ENCODE data around the gene NOL6. TPM values are rescaled to one million over a fixed set of nuclear protein-coding genes. Genes with fewer than 3 reads are reported as not detected.

Gene NOL6
- total and polyA plus RNA-seq, 8 donors: 10.9 to 28.2 (median 18.9) TPM

DNA sequence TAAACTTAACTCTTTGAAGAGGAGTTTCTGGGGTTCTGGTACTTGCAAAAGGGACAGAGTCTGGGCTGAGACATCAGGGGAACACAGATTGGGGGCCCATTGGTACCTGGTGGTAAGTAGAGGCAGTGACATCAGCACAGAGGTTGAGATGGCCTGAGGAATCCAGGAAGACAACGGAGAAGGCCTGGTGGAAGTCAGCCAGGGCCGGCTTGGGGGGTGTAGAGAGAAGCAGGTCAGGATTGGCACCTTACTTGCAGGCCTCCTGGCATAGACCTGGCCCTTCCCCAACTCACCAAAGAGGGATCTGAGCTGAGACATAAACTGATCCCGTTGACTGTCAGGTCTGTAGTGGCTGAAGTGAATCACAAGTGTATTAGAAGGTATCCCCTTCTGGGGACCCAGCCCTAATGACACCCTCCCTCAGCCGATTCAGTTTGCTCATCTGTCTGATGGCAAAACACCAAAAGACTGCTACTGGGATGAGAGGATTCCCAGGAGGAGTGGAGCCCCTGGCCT, 5.5 kb downstream of the NOL6 start:
- peaks cover 13 to 61% (median 35%) of the 10 kb centered on the region in 3 donors for H3K36me3 ChIP-seq
- ATAC-seq (no peak), DNase-seq (peak in 1 of 6 donors; percentile 30), FAIRE-seq (no peak)
- no peaks in the 10 kb centered on the region for H3K9me3 ChIP-seq
- H3K27ac ChIP-seq: no peak overlapping the region
- intact Hi-C loops (cut with DNase I): loop anchor here in 2 of 3 donors (10.0 kb wide), 3 partner anchors 63 to 163 kb away; partner anchors contain the start of gene AQP7 (in 1 of the 2)
- no peak overlapping the region for H3K4me3 ChIP-seq
- peaks cover 10 to 14% (median 11%) of the 10 kb centered on the region in 3 donors for H3K4me1 ChIP-seq
- H3K27me3 ChIP-seq: no peaks in the 10 kb centered on the region
- TF ChIP-seq, protein P1, sequence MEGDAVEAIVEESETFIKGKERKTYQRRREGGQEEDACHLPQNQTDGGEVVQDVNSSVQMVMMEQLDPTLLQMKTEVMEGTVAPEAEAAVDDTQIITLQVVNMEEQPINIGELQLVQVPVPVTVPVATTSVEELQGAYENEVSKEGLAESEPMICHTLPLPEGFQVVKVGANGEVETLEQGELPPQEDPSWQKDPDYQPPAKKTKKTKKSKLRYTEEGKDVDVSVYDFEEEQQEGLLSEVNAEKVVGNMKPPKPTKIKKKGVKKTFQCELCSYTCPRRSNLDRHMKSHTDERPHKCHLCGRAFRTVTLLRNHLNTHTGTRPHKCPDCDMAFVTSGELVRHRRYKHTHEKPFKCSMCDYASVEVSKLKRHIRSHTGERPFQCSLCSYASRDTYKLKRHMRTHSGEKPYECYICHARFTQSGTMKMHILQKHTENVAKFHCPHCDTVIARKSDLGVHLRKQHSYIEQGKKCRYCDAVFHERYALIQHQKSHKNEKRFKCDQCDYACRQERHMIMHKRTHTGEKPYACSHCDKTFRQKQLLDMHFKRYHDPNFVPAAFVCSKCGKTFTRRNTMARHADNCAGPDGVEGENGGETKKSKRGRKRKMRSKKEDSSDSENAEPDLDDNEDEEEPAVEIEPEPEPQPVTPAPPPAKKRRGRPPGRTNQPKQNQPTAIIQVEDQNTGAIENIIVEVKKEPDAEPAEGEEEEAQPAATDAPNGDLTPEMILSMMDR (IDR thresholded peaks at IDR 0.05): no peak
- 73 to 80% methylated on average over 4 of the region's 4 CpGs for WGBS, 2 donors

DNA sequence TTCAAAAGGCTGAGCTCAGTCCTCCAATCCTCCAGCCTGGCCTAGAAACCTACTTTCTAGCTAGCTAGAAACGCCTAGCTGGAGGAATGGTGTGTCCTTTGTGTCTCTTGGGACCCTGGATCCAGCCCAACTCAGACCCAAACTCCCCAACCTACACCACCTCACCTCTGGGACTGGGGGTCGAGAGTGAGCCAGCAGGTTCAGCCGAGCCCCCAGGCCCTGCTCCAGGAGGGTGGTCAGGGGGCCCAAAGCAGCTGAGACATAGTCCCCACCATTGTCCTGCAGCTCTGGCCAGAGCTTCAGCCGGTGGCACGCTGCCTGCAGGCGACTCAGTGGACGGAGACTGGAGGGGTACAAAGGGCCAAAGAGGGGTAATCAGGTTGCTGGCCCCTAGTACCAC, 6.2 kb downstream of the NOL6 start:
- 86 to 93% methylated on average over 7 of the region's 7 CpGs for WGBS, 2 donors
- ATAC-seq: no peak
- intact Hi-C loops (cut with DNase I): loop anchor here in 2 of 3 donors (10.0 kb wide), 3 partner anchors 63 to 163 kb away; partner anchors contain the start of gene AQP7 (in 1 of the 2)
- TF ChIP-seq, protein P1 (IDR thresholded peaks at IDR 0.05): no peak
- peak in 1 of 6 donors; percentile 52 for DNase-seq
- H3K36me3 ChIP-seq: peaks cover 13 to 69% (median 42%) of the 10 kb centered on the region in 3 donors
- peaks cover 5 to 8% (median 6%) of the 10 kb centered on the region in 3 donors for H3K4me1 ChIP-seq
- FAIRE-seq: no peak
- H3K4me3 ChIP-seq: no peak overlapping the region
- H3K27me3 ChIP-seq: no peaks in the 10 kb centered on the region
- no peak overlapping the region for H3K27ac ChIP-seq
- H3K9me3 ChIP-seq: no peaks in the 10 kb centered on the region

DNA sequence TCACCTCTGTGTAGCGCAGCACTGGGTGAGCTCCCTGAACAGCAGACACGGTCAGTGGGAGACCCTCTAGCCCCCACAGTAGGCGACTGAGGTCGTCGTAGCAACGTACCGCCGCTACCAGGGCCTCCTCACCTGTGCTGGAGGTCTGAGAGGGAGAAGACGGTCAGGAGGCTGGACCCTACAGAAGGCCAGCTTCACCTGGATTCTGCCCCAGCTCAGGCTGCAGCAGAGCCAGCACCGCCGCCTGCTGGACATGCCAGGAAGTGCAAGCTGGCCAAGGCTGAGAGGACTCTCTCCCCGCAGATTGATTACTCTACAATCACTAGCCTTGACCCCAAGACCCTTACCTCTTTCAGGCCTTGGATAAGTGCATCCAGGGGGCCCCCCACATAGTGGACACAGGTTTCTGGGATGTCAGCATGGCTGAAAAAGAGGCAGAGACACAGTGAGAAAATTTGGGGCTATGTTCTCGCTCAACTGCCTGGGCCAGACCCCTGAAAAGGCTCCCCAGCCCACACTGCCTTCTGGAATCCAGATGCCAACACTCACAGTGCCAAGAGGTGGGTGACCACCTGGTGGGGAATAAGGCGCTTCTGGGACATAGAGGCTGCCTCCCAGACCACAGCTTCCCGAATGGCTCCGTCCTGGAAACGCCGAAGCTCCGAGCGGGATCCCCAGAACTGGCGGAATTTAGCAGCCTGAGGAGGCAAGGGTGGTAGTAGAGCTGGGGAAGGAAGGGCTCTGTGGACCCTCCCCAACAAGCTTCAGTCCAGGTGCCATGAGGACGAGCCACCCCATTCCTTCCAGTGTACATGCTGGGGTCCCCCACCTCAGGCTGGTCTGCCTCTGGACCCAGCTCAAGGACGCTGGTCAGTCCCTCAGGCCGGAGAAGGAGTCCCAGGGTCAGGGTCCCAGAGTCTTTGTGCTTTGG, 6.9 kb downstream of the NOL6 start:
- TF ChIP-seq, protein P1 (IDR thresholded peaks at IDR 0.05): peak; percentile 87 to 94 (median 90)
- FAIRE-seq: no peak
- intact Hi-C loops (cut with DNase I): loop anchor here in 2 of 3 donors (10.0 kb wide), 3 partner anchors 62 to 162 kb away; partner anchors contain the start of gene AQP7 (in 1 of the 2)
- ATAC-seq: peak; percentile 76 to 92 (median 86)
- H3K4me3 ChIP-seq: no peak overlapping the region
- 72 to 78% methylated on average over 24 of the region's 24 CpGs for WGBS, 2 donors
- no peaks in the 10 kb centered on the region for H3K9me3 ChIP-seq
- DNase-seq: peak; percentile 31 to 95 (median 76)
- peaks cover 13 to 76% (median 42%) of the 10 kb centered on the region in 3 donors for H3K36me3 ChIP-seq
- H3K27ac ChIP-seq: no peak overlapping the region
- H3K27me3 ChIP-seq: no peaks in the 10 kb centered on the region
- H3K4me1 ChIP-seq: peaks cover 0 to 1% (median 0%) of the 10 kb centered on the region in 3 donors

DNA sequence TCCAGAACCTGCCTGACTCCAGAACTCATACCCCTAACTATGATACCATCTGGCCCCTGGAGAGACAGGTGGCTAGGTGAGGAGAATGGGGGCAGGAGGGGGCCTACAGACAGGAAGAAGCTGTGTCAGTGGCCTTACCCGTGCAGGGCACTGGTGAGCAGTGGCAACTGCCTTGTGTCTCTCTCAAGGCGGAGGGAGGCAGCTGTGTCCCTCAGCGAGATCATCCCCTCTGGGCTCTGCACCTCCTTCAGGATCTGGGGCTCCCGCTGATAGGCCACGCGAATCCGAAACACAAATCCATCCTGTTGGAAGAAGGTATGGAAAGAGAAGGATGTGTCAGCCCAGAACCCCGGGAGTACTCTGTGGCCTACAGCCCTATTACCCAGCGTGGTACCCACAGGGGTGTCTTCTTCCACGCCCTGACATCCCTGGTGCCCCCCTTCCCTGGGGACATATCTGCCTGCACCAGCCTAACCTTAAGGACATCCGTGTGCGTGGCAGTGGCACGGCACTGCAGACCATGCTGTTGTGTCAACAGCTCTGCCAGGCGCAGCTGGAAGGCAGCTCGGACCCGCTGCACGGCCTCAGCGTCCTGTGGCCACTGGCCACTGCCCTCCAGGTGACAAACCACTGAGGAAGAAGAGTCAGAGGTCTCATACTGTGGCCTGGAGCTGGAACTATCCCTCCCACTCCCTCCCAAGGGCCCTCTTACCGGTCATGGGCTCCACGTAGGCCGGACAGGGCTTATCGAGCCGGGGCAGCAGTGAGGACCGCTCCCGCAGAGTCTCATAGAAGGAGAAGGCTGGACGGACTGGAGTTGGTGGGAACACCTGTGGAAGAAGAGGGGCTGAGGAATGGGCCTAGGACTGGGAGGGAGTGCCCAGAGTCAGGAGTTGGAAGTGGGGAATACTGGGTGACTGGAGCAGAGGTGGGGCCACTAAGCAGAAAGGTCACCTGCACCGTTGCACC, 7.8 kb downstream of the NOL6 start:
- 91 to 96% methylated on average over 25 to 27 of the region's 27 CpGs for WGBS, 2 donors
- FAIRE-seq (no peak), ATAC-seq (no peak), DNase-seq (peak in 1 of 6 donors; percentile 48)
- Histone ChIP-seq H3K4me3 (no peak overlapping the region), H3K9me3 (no peaks in the 10 kb centered on the region), H3K4me1 (no peaks in the 10 kb centered on the region), H3K27ac (no peak overlapping the region), H3K36me3 (peaks cover 13 to 78% (median 42%) of the 10 kb centered on the region in 3 donors), H3K27me3 (no peaks in the 10 kb centered on the region)
- intact Hi-C loops (cut with DNase I): loop anchor here in 2 of 3 donors (10.0 kb wide), 3 partner anchors 61 to 161 kb away; partner anchors contain the start of gene AQP7 (in 1 of the 2)
- TF ChIP-seq, protein P1 (IDR thresholded peaks at IDR 0.05): no peak
